HG02943 (cell line): ENCODE data around the gene PQBP1.

Experiments
- ATAC-seq: cut with Tn5 transposase; IDR thresholded peaks from one replicate; pipeline ENCODE4 v1.9.1; 2021; ENCODE audit warnings: mild to moderate bottlenecking, low read depth, moderate library complexity; ENCODE audit not compliant: unreplicated experiment

Gene PQBP1

GRCh38 chrX:48919947-48920717, 22.4 kb downstream of the PQBP1 start:
- no peak for ATAC-seq

- ATAC-seq: no peak
Observed at GRCh38 chrX:48920718-48921104, 23.0 kb downstream of the PQBP1 start.

GRCh38 chrX:48923771-48924170, 26.0 kb downstream of the PQBP1 start:
- ATAC-seq: no peak

- no peak for ATAC-seq
Observed at GRCh38 chrX:48924270-48924669, 26.5 kb downstream of the PQBP1 start.

- ATAC-seq: no peak
Observed at GRCh38 chrX:48927123-48927522, 29.4 kb downstream of the PQBP1 start.

- no peak for ATAC-seq
Observed at GRCh38 chrX:48927736-48928382, 30.1 kb downstream of the PQBP1 start.

- ATAC-seq: no peak
Observed at GRCh38 chrX:48933757-48934156, 36.0 kb downstream of the PQBP1 start.

GRCh38 chrX:48934581-48935300, 37.0 kb downstream of the PQBP1 start:
- no peak for ATAC-seq

- no peak for ATAC-seq
Observed at GRCh38 chrX:48935301-48935670, 37.6 kb downstream of the PQBP1 start.

GRCh38 chrX:48936429-48937053, 38.8 kb downstream of the PQBP1 start:
- no peak for ATAC-seq

- peak; percentile 53 for ATAC-seq
Observed at GRCh38 chrX:48937054-48937907, 39.6 kb downstream of the PQBP1 start.

- ATAC-seq: peak; percentile 45
Observed at GRCh38 chrX:48938721-48939425, 41.1 kb downstream of the PQBP1 start.

GRCh38 chrX:48939524-48940228, 41.9 kb downstream of the PQBP1 start:
- no peak for ATAC-seq

GRCh38 chrX:48940404-48940955, 42.8 kb downstream of the PQBP1 start:
- no peak for ATAC-seq

GRCh38 chrX:48942895-48943294, 45.2 kb downstream of the PQBP1 start:
- ATAC-seq: no peak

GRCh38 chrX:48945517-48946348, 48.0 kb downstream of the PQBP1 start:
- no peak for ATAC-seq

- no peak for ATAC-seq
Observed at GRCh38 chrX:48948589-48948988, 50.9 kb downstream of the PQBP1 start.
